ENCODE measurements around the gene BHLHA15.

DNA sequence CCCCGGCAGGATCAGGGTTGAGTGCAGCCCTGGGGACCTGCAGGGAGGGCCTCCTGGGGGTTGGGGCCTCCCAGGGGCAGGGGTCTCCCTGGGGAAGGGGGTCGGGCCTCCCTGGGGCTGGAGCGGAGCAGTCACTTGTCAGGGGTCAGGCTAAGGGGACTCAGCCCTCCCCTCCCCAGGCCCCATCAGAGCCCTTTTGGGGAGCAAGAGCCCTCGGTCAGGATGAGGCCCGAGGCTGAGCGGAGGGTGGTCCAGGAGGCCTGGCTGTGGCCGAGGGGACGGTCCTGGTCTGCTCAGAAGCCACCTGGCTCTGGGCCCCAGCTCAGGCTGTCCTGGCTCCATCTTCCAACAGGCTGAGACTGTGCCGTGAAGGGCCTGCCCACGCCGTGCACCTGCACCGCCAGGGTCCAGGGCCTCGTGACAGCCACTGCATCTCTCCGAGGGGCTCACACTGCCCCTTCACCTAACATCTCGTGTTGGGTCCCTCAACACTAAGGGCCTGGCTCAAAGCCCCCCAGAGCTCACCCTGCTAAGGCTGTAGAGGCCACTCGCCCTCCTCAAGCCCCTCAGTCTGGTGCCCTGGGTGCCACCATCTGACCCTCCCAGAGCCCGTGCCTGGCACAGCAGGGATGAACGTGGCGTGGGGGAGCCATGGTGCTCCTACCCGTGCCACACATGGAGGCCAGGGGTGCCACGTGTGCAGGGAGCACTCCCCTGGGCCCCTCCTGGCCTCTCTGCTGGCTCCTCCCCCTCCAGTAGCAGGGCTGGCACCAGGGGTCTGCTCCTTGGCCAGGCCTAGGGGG is 12.9 kb downstream of the BHLHA15 start:
- TF ChIP-seq, protein P1, sequence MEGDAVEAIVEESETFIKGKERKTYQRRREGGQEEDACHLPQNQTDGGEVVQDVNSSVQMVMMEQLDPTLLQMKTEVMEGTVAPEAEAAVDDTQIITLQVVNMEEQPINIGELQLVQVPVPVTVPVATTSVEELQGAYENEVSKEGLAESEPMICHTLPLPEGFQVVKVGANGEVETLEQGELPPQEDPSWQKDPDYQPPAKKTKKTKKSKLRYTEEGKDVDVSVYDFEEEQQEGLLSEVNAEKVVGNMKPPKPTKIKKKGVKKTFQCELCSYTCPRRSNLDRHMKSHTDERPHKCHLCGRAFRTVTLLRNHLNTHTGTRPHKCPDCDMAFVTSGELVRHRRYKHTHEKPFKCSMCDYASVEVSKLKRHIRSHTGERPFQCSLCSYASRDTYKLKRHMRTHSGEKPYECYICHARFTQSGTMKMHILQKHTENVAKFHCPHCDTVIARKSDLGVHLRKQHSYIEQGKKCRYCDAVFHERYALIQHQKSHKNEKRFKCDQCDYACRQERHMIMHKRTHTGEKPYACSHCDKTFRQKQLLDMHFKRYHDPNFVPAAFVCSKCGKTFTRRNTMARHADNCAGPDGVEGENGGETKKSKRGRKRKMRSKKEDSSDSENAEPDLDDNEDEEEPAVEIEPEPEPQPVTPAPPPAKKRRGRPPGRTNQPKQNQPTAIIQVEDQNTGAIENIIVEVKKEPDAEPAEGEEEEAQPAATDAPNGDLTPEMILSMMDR (IDR thresholded peaks at IDR 0.05) = no peak
- no peak for TF ChIP-seq POLR2A (IDR thresholded peaks at IDR 0.05)
